DND-41 (cell line): Measurements from ENCODE around the gene KCNG4.

Experiments used
- ATAC-seq: fragments of 200-7000 bp; cut with Tn5 transposase; 3 replicates; pipeline ENCODE4 v1.9.1; 2021; ENCODE audit warnings: low read depth; ENCODE audit not compliant: insufficient read depth
- DNase-seq: peaks from one replicate; pipeline ENCODE4 v3.0.0-alpha.2; 2020
- H2AFZ ChIP-seq: 2 replicates; pipeline ENCODE4 v1.6.0; 2012; ENCODE audit warnings: low read depth, low read length
- H3K27ac ChIP-seq: 2 replicates; pipeline ENCODE4 v1.5.1; 2012; ENCODE audit warnings: low read length, inconsistent platforms
- H3K27me3 ChIP-seq: fragments of 200-600 bp; sonication (generic); 2 replicates; pipeline ENCODE4 v1.6.0; 2012; ENCODE audit warnings: low read length, mild to moderate bottlenecking, inconsistent platforms; ENCODE audit not compliant: insufficient read depth, poor library complexity
- H3K36me3 ChIP-seq: 2 replicates; pipeline ENCODE4 v1.5.1; 2012; ENCODE audit warnings: low read length, inconsistent platforms; ENCODE audit not compliant: insufficient read depth
- H3K4me1 ChIP-seq: 2 replicates; pipeline ENCODE4 v1.5.1; 2012; ENCODE audit warnings: mild to moderate bottlenecking, low read length; ENCODE audit not compliant: insufficient read depth
- H3K4me2 ChIP-seq: 2 replicates; pipeline ENCODE4 v1.6.0; 2012; ENCODE audit warnings: mild to moderate bottlenecking, moderate library complexity, low read length, inconsistent platforms; ENCODE audit not compliant: insufficient read depth
- H3K4me3 ChIP-seq, 2 experiments: fragments of 200-600 bp in 1 of 2; shearing (Covaris generic) in 1 of 2; 2 replicates each; pipeline ENCODE4 v1.5.1; 2012 to 2016; ENCODE audit warnings: inconsistent platforms in 2 of 2, low read length in 2 of 2, mild to moderate bottlenecking in 2 of 2, low read depth in 1 of 2, moderate library complexity in 1 of 2
- H3K79me2 ChIP-seq: 2 replicates; pipeline ENCODE4 v1.6.0; 2012; ENCODE audit warnings: low read length, inconsistent platforms; ENCODE audit not compliant: insufficient read depth
- H3K9ac ChIP-seq: 2 replicates; pipeline ENCODE4 v1.6.0; 2012; ENCODE audit warnings: low read depth, mild to moderate bottlenecking, inconsistent platforms, low read length, moderate library complexity
- H3K9me3 ChIP-seq: 2 replicates; pipeline ENCODE4 v1.5.1; 2012; ENCODE audit warnings: low read length, moderate library complexity, mild to moderate bottlenecking, inconsistent platforms; ENCODE audit not compliant: insufficient read depth, severe bottlenecking
- H4K20me1 ChIP-seq: 2 replicates; pipeline ENCODE4 v1.6.0; 2012; ENCODE audit warnings: low read length; ENCODE audit not compliant: insufficient read depth
- EZH2 ChIP-seq: IDR thresholded peaks from 3 replicates; pipeline ENCODE4 v1.6.1; 2012; ENCODE audit warnings: borderline replicate concordance, low read depth, mild to moderate bottlenecking, moderate library complexity, low read length, inconsistent platforms; ENCODE audit not compliant: severe bottlenecking
- TF ChIP-seq, protein P1 (sequence below): IDR thresholded peaks from 2 replicates; pipeline ENCODE4 v1.5.1; 2012; ENCODE audit warnings: borderline replicate concordance, low read length, moderate library complexity, mild to moderate bottlenecking; ENCODE audit not compliant: poor library complexity, severe bottlenecking; ENCODE audit errors: extremely low read depth

The KCNG4 gene

DNA sequence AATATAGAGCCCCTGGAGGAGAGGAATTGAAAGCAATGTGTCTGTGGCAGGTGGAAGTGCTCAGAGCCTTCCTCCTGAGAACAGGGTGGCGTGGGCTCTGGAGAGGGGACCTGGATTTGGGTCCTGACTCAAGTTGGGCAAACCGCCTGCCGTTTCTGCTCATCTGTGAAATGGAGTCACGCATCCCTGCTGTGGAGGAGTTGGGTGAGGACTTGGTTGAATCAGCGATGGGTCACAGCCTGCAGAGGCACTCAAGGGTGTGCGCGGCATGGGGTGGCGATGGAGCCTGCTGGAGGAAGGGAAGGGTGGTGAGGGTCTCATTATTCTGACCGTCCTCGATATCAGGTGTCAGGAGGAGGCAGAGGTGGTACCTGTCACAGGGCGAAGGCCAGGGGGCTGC, 45.8 kb downstream of the KCNG4 start:
- no peaks in the 10 kb centered on the region for H3K27me3 ChIP-seq

DNA sequence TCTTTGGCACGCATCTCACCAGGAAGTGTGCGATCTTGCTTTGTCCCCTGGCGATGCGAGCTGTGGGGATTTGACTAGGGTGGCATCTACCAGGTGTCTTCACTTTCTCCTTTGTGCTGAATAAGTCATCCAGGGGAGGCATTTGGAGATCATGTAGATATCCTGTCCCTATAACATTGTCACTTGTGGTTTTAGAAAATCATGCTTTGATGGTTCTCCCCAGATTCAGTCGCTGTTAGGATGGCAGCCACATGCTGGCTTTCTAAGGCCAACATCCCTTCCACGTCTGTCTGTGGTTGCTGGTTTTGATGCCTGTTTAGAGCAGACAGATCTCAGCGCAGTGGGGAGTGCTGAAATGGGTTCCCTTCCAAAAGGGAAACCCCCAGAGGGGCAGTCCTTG, 46.3 kb downstream of the KCNG4 start:
- Histone ChIP-seq H3K9me3 (no peaks in the 10 kb centered on the region), H3K27me3 (no peaks in the 10 kb centered on the region), H3K36me3 (no peaks in the 10 kb centered on the region), H3K4me3 (no peak overlapping the region), H3K9ac (no peak overlapping the region), H3K79me2 (no peaks in the 10 kb centered on the region), H3K27ac (no peak overlapping the region), H3K4me1 (peaks cover 26% of the 10 kb centered on the region), H3K4me2 (peak overlapping the region; percentile 17; the same call in 1 of the 2 replicates), H2AFZ (no peak overlapping the region), H4K20me1 (peaks cover 8% of the 10 kb centered on the region; the same call in 1 of the 2 replicates)
- ATAC-seq (peak; percentile 87), DNase-seq (peak; percentile 67)
- TF ChIP-seq EZH2 = no peak
- TF ChIP-seq, protein P1, sequence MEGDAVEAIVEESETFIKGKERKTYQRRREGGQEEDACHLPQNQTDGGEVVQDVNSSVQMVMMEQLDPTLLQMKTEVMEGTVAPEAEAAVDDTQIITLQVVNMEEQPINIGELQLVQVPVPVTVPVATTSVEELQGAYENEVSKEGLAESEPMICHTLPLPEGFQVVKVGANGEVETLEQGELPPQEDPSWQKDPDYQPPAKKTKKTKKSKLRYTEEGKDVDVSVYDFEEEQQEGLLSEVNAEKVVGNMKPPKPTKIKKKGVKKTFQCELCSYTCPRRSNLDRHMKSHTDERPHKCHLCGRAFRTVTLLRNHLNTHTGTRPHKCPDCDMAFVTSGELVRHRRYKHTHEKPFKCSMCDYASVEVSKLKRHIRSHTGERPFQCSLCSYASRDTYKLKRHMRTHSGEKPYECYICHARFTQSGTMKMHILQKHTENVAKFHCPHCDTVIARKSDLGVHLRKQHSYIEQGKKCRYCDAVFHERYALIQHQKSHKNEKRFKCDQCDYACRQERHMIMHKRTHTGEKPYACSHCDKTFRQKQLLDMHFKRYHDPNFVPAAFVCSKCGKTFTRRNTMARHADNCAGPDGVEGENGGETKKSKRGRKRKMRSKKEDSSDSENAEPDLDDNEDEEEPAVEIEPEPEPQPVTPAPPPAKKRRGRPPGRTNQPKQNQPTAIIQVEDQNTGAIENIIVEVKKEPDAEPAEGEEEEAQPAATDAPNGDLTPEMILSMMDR = no peak

More for the DNA sequence above, 45.8 kb downstream of the KCNG4 start:
- H3K4me2 ChIP-seq = peak overlapping the region; percentile 36
- peak; percentile 3; the same call in 1 of the 3 replicates for ATAC-seq
- no peaks in the 10 kb centered on the region for H3K9me3 ChIP-seq
- DNase-seq = no peak
- no peak overlapping the region for H3K27ac ChIP-seq
- no peaks in the 10 kb centered on the region for H3K79me2 ChIP-seq
- H3K4me1 ChIP-seq = peaks cover 26% of the 10 kb centered on the region
- no peak for TF ChIP-seq EZH2
- TF ChIP-seq, protein P1 = no peak
- H3K36me3 ChIP-seq = no peaks in the 10 kb centered on the region
- no peak overlapping the region for H2AFZ ChIP-seq
- no peak overlapping the region for H3K4me3 ChIP-seq
- no peak overlapping the region for H3K9ac ChIP-seq
- peaks cover 8% of the 10 kb centered on the region; the same call in 1 of the 2 replicates for H4K20me1 ChIP-seq

DNA sequence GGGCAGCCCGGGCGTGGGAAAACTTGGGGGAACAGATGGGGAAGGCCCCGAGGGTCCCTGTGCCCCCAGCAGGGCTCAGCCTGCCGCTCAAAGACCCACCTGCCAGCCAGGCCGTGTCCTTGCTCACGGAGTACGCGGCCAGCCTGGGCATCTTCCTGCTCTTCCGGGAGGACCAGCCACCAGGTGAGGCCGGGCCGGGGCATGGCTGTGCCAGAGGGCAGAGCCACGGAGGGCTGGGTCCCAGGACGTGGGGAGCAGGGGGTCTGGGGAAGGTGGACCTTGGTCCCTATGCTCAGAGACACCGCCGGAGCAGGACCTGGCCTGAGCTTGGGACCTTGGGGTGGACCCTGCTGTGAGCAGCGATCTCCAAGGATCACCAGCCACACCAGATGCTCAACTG, 48.3 kb downstream of the KCNG4 start:
- H2AFZ ChIP-seq = no peak overlapping the region
- H3K9me3 ChIP-seq = no peaks in the 10 kb centered on the region
- no peak for ATAC-seq
- no peak overlapping the region for H3K9ac ChIP-seq
- peaks cover 30% of the 10 kb centered on the region for H3K4me1 ChIP-seq
- no peaks in the 10 kb centered on the region for H3K27me3 ChIP-seq
- peaks cover 8% of the 10 kb centered on the region; the same call in 1 of the 2 replicates for H4K20me1 ChIP-seq
- H3K4me2 ChIP-seq = no peak overlapping the region
- H3K4me3 ChIP-seq = no peak overlapping the region
- TF ChIP-seq, protein P1 = no peak
- TF ChIP-seq EZH2 = no peak
- no peak for DNase-seq
- no peaks in the 10 kb centered on the region; the same call in 1 of the 2 replicates for H3K36me3 ChIP-seq
- H3K27ac ChIP-seq = no peak overlapping the region
- H3K79me2 ChIP-seq = peaks cover 4% of the 10 kb centered on the region
